HuH-7.5 (cell line): ENCODE results near the gene GPD2.

ENCODE experiments used
- DNase-seq: peaks from one replicate; pipeline ENCODE4 v3.0.0; 2011; ENCODE audit warnings: low spot score

GPD2 gene

DNA sequence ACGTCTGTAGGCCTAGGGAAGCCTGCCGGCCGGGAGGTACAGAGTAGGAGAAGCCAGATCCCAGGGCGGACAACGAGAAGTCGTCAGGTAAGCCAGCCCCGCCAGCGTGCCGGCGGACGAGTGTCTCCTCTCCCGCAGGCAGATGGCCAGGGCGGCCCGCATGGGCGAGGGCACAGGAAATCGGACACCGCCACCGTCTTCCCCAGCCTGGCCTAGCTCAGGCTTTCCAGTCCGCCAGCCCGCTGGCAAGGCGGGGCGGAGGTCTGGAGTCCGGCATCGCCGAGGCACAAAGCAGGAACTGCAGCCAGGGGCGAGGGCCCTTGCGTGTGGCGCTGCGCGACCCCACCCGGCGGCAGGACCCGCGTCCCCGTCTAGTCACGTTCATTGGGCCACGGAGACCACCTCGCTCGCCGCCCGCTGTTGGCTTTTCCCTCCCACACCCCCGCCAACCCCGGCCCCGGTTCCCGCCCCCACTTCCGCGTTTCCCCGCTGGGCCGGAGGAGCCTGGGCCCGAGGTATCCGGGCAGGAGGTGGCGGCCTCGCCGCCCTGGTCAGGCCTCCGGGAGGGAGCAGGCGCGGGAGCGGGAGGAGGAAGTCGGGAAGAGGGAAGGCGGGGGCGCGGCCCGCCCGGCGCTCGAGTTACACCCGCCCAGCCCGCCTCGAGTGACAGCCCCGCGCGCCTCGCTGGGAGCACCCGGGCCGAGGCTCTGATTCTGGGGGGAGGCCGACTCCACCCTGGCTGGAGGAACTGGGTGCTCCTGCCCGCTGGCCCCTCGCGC is at the start of gene GPD2:
TSS of gene GPD2 (plus strand) at position 662 of the 779 bp plus-strand sequence. CDS start 39,727 bp downstream, outside the sequence.
- peak; percentile 80 for DNase-seq

DNA sequence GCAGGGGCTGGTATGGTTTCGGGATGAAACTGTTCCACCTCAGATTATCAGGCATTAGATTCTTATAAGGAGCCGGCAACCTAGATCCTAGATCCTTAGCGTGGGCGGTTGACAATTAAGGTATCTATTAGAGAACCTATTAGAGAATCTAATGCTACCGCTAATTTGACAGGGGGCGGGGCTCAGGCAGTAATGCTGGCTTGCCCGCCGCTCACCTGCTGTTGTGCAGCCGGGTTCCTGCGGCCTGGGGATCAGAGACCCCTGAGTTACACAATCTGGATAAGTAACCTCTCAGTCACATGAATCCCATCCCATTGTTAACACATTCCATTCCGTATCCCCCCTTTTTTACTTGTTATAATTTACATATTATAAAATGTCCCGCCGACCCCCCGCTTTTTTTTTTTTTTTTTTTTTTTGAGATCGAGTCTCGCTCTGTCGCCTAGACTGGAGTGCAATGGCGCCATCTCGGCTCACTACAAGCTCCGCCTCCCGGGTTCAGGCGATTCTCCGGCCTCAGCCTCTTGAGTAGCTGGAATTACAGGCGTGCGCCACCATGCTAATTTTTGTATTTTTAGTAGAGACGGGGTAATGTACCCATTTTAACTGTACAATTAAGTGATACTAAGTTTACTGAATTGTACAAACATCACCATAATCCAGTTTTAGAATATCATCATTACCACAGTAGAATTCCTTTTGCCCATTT is 42.0 kb upstream of the GPD2 start:
- no peak for DNase-seq

DNA sequence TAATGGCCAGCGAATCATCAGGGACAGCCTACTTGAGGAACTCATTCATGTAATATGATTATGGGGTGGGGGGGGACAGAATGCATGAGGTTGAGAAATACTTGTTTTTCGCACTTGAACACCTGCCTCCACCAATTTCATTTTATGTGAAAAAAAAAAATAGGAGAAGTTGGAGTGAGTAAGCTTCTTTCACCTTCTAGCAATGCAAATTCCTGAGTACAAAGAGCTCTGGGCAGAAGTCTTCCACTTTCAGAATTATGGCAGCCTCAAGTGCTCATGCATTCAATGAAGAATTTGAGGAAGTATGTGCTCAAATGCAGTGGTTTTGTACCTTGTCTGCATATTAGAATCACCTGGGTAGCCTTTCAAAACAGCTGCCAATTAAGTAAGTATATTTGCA is 40.1 kb upstream of the GPD2 start:
- no peak for DNase-seq

DNA sequence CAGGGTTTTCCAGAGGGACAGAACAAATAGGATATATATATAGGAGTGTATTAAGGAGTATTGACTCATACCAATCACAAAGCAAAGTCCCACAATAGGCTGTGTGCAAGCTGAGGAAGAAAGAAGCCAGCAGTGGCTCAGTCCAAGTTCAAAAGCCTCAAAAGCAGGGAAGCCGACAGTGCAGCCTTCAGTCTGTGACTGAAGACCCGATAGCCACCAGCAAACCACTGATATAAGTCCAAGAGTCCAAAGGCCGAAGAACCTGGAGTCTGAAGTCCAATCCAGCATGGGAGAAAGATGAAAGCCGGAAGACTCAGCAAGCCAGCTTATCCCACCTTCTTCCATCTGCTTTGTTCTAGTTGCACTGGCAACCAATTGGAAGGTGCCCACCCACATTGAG is 39.0 kb upstream of the GPD2 start:
- DNase-seq, result no peak

DNA sequence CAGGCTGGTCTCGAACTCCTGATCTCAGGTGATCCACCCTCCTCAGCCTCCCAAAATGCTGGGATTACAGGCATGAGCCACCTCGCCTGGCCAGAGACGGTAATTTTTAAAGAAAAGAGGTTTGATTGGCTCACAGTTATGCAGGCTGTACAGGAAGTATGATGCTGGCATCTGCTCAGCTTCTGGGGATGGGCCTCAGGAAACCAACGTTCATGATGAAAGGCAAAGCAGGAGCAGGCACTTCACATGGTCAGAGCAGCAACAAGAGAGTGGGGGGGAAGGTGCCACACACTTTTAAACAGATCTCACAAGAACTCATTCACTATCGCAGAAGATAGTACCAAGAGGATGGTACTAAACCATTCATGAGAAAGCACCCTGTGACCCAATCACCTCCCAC is 38.0 kb upstream of the GPD2 start:
- no peak for DNase-seq

DNA sequence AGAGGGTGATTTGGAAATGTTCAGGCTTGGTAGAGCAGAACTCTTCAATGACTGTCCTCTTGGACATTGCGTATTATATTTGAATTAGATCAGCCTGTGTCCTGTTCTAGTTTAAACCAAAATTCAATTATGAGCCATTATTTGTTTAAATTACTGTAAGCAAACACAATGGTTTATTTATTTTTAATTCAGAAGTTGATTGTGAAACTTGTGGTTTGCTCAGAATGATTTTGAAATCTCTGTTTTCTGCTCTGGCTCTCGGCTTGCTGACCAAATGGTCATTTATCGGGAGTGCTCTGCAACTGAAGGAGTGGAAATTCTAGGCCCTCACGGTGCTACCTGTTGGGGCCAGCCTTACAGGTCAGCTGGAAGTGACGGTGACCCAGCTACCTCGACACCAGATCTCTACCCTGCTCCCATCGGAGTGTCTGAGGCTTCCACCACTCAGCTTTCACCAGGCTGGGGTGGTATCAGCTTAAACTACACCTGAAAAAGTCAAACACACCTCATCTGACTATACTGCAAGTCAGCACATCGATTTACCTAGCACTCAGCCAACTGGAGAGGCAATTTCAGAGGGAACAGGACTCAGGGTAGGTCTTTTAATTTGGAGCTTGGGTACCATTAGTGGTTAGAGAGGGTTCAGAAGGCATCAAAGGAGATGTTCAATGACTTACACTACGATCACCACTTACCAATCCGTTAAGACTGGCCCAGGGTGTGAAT is 36.8 kb upstream of the GPD2 start:
- peak; percentile 44 for DNase-seq

DNA sequence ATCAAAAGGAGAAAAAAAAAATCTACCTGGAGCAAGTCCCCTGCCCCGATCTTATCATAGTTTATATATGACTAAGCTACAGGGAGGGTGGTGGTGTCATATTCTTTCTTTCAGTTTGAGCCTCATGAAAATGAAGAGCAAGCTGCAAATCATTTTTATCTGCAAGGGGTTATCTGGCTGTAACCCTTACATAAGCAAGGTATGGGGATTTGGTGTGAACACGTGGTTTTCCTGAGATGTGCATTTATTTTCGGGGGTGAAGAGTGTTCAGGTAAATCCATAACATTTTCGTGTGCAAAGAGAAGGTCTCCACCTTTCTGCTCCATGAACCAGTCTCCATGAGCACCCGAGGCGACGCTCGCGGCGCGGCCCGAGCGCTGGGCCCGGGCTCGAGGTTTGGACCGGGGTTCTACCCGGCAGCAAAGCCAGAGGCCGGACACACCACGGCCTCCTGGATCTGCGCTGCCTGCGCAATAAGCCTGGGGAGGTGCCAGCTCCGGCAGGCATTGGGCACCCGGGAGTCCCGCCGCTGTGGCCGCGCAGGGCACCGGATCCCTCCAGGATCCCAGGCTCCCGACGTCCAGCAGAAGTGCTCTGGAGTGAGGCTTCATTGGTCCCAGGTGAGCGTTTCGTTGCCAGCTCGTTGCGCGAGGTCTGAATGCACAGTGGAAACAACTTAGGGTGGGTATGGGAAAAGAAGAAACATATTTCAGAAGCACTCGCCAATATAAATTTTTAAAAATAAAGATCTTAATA is 36.1 kb upstream of the GPD2 start:
- DNase-seq, result peak; percentile 47

DNA sequence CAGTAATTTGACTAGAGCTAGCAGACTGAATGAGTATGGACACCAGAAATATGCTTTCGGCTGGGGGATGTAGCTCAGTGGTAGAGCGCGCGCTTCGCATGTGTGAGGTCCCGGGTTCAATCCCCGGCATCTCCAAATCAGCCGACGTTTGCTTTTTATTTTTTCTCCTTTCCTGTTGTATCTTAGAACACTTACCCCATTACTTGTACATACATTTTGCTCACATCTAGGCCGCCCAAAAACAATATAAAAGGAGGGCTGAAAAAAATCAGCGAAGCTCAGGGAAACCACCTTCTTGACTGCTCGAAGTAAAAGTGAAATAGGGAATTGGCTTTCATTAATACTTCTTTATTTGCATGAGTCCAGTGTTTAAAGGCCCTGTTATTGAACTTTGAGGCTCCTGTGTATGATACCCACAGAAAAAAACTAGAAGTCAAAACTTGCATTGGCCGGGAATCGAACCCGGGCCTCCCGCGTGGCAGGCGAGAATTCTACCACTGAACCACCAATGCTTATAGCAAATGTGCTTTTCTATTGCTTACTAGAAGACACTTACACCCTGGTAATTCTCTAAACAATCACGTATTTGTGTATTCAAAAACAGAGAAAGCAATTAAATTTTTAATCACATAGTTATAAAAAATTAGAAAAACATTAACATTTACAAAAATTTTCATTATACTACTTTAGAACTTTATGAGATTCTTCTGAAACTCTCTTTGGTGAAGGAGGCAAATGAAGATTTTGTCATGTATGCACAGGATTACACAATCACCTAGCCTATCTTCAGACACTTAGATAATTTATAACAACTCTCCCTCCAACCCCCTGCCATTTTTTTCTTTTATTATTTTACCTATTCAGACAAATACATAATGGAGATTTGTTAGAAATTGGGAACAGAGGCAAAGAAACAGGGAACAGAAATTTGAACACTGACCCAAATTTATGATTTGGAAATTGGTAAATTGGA is 35.2 kb upstream of the GPD2 start:
- peak; percentile 51 for DNase-seq

DNA sequence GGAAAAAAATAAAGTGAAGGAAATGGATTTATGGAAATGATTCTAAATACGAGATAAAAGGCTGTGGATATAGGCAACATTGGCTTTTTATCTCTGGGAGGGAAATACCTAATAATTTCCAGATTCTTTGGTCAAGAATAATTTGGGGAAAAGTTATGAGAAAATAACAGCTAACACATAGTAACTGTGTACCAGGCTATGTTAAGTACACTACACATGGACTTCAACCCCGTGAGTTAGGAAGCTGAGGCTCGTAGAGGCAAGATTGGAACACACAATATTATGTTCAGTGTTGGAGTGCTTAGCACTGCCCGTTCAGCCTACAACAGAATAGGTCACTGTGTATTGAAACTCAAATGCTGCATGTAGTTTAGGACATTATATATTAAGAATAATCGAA is 34.3 kb upstream of the GPD2 start:
- peak; percentile 34 for DNase-seq

DNA sequence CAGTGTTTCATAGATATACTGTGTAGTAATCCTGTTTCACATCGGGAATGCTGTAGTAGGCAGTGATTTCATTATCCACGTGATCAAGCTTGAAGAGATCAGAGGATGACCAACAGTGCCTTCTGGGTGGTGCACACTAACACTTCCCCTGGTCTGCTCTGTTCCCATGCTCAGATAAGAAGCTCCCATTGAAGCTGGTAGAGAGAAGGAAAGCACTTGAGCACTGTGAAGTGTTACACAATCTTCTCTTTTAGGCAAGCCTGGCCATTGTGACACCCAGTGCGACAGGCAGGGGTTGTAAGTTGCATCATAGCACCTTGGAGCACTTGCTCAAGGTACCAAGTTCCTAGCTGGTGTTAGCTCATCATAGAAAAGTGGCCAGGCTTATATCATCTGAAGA is 30.6 kb upstream of the GPD2 start:
- peak; percentile 50 for DNase-seq

DNA sequence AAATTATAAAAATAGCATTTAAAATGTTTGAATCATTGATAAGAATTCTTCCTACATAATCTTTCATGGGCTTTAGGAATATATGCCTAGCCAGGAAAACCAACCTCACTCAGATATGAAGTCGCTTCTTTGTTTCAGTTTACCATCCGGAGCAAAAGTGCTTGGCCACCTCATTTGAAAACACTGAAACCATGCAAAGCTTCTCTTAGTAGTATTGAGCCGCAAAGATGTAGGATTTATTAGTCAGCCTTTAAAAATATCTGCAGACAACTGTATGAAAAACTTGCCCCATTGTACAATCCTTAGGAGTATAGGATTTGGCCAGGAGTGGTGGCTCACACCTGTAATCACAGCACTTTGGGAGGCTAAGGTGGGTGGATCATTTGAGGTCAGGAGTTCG is 24.3 kb upstream of the GPD2 start:
- no peak for DNase-seq

DNA sequence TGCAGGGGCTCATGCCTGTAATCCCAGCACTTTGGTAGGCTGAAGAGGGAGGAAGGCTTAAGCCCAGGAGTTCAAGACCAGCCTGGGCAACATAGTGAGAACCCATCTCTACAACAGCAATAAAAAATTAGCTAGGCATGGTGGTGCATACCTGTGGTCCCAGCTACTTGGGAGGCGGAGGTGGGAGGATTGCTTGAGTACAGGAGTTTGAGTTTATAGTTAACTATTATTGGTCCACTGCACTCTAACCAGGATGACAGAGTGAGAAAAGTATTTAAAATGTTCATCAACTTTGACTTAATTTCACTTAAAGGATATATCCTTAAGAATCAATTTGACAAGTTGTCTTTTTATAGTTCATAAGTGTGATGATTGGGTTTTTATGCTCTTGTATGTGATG is 14.3 kb upstream of the GPD2 start:
- DNase-seq, result no peak

DNA sequence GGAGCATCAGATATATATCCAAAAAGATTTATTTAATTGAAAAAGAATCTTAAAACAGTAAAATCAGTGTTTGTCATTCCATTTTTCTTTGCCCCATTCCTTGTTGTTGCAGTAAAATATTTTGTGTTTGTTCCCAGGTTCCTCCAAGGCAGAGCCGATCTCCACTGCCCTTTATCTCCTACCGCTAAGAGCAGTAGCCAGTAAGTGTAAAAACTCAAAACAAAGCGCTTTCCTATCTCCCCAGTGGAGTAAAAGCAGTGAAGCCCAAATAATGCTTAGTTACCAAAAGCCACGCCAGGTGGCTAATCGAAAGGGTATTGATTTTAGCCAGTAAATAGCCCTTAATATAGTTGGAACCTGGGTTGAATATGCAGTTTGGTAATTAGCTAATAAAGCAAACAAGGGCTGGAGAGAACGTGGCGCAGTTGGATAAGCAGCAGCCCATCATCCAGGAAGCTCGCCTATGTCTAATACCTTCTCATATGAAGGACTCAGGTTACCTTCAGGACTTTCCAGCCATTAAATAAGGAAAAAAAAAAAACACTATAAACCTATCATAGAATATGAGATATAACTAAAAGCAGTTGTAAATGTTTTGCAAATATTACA is 12.4 kb upstream of the GPD2 start:
- no peak for DNase-seq

DNA sequence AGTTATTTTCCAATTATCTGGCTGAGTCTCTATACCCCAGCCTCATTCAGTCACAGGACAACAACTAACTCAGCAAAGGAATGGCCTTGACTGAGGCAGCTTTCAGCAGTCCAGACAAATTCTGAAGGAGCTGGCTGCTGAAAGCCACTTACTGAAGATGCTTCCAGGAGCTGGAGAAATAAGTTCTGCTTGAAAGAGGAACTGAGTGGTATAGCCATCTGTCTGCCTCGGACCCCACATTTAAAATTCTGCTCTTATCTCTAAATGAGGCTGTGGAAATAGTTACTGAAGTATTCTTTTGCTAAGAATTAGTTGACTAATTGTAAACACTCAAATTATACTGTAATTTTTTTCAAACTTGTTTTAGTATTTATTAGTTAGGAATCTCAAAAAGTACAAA is 9.1 kb upstream of the GPD2 start:
- no peak for DNase-seq

DNA sequence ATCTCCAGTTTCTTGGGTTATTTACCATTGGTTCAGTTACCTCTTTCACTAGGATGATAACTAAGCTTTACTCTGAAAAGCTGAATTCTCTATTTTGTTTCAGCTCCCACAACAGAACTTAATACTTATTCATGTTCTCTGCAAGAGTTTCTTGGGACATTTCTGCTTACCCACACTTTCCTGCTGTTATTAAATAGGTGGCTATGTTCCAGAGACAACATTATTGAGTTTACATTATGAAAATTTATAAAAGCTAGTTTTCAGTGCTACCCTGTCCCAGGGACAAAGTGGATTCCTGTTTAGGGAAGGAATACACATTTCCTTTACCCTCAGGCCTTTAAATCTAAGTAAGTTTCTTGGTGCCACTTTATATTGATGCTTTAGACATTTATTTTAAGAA is 7.0 kb upstream of the GPD2 start:
- DNase-seq, result no peak

DNA sequence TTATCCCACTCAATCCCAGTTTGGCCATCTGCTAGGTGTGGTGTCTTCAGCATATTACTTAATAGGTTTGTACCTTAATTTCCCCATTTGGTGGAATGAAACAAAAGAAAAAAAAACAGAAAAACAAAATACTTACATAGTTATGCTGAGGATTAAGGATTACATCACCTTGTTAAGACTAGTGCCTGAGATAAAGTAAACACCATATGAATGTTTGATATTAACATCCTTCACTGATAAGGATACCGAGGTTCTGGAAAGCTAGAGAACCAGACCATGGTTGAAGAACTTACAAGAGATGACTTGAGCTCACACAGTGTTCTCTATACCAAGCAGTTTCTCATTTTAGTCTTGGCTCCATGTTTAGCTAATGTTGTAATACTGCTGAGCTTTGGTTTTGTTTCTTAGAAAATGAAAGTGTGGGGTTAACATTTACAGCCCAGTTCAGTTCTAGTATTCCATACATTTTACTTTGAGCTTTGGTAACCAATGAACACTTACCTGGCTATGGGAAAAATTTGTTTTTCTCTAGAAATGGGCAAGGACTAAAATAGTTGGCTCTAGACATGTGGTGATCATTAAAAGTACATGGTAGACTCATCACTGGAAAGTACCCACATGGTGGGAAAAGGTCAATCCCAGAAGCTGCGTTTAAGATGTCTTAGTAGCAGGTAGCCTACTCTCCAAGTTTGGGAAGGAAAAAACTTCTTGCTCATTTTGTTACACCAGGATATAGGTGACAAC is 5.8 kb upstream of the GPD2 start:
- DNase-seq, result no peak

DNA sequence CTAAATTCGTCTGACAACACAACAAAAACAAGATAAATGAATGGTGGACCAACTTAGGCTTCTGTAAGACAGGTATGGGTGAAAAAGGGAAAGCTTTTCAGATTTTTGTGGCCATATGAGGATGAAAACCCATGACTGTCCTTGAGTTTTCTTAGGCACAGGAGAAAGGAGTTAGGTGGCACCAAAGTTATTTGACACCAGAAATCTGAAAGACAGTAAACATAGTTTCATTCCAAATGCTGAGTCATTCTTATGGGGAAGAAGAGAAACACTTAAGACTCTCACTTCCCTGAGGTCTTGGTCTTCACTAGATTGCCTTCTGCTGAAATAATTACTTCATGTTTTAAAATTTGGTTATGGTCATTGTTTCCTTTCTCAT is 5.2 kb upstream of the GPD2 start:
- no peak for DNase-seq

DNA sequence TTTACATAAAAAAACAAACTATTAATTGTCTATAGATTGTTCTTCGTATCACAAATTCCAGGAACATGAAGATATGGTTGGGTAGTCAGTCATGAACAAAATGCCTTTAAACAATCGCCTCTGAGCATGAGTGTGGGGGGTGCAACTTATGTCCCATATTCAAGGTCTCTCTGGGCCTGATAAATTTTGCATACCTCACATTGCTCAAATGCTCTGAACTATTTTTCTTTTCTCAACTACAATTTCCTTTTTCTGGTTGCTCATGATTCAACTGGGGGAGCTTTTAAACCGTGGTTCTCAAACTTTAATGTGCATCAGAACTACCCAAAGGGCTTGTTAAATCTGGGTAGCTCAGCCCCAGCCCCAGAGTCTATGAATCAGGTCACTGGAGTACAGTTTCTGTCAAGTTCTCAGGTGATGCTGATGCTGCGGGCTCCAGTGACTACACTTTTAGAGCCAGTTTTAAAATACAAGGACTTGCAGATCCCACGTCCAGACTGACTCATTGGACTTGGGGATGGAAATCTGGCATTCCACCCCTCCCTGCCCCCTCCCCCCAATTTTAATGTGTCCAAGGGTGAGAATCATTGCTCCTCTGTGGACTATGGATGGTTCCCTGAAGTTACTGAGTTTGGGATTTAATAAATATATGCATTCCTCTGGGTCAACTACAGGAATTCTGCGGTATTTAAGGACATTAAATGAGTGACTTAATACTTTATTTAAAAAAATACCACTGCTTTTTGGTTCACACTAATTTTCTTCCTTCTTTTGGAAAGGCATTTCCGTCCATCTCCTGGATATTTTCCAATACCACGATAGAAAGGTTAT is 1.5 kb upstream of the GPD2 start:
- no peak for DNase-seq

DNA sequence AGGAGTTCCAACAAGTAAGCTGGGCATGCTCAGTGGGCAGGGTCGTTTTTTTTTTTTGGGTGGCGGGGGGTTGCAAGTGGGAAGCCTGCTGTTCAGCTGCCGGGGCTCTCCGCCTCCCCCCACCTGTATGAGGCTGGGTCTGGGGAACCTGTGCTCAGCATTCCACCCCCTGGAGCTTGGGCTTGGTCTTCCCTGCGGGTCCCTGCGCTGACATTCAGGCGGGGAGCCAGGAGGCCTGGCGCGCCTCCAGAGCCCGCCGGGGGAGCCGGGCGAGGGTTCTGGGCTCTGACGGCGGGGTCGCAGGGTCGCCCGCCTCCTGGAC is 822 bp upstream of the GPD2 start:
- DNase-seq, result peak; percentile 41
